ENCODE data around the gene SHISA7. TPM values are rescaled to one million over a fixed set of nuclear protein-coding genes. Genes with fewer than 3 reads are reported as not detected.

The SHISA7 gene
- total RNA-seq, 2 experiments from 2014 or later, result not detected

DNA sequence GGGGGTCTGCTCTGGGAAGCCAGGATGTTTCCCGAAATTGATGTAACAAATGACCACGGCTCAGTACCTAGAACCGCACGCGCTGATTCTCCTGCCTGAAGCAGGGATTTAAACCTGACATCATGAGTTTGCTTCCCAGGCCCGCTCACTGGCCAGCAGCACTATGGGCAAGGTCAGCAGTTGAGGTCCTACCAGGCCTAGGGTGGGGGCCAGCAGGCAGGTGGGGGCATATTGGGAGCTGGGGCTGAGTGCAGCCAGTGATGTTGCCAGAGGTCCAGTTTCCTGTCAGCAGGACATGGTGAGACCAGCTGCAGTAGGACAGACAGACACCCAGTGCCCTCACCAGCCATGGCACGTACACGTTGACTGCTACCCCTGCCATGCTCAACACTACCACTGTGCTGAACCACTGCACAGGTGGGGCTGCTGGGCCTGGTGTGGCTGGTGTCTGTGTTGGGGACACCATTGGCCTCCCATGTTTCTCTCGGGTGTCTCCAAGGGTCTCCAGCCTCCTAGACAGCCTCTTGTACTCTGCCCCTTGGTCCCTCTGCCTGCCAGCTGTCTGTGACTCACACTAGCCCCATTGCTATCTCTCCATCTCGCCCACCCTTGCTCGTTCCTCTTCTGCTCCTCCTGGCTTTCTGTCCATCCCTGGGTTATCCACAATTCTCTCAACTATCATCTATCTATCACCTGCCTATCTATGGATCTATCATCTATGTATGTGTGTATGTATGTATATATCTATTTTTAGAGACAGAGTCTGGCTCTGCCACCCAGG lies 22.6 kb upstream of the SHISA7 start:
- no peak for DNase-seq (ENCODE audit: low spot score)

DNA sequence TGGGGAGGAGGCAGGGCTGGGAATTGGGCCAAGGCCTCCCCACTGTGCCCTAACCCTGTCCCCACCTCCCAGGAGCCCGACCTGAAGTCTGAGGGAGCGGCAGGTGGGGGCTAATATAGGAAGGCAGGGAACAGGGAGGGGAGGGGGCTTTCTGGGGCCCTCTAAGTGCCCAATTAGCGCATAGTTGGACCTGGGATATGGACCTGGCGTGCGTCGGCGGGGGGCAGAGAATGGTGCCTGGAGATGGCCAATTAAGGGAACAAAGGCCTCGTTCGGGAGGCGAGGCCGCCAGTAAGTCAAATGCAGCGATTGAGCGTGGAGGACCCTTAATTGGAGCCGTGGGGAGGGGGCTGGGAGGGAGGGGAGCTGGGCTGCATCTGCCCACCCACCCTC lies 21.6 kb upstream of the SHISA7 start, which contains the start of gene C19orf85:
C19orf85 (minus strand) TSS at position 90 of the 393 bp plus-strand sequence. CDS start 197 bp downstream, outside the sequence.
- H3K9me2 ChIP-seq (ENCODE audit: insufficient read depth, low read length), result no peaks in the 10 kb centered on the region
- ChIA-PET POLR2A (no interaction called here), CTCF (ENCODE audit: unreplicated experiment) (no interaction called here)
- H3K4me3 ChIP-seq (ENCODE audit: low read depth, low read length, poor library complexity, severe bottlenecking), result no peak within 1 kb of the TSS
- H3K27ac ChIP-seq (ENCODE audit: low read depth, low read length, poor library complexity, severe bottlenecking), result no peak within 1 kb of the TSS
- H2AFZ ChIP-seq (ENCODE audit: low read length), result no peak within 1 kb of the TSS
- no peak within 1 kb of the TSS for H3K4me2 ChIP-seq (ENCODE audit: low read length)
- no TSS peak for BruUV-seq (replicated peaks)
- DNase-seq (ENCODE audit: low spot score), result no peak
- H3K36me3 ChIP-seq (ENCODE audit: insufficient read depth, low read length), result no peaks in the 10 kb centered on the region
- TF ChIP-seq CTCF (conservative IDR thresholded peaks at IDR 0.05; ENCODE audit: low read length) (no peak), EZH2phosphoT487 (IDR thresholded peaks at IDR 0.05; ENCODE audit: borderline replicate concordance, low read depth, low read length) (no peak)
- peaks cover 8% of the 10 kb centered on the region; the same call in 1 of the 2 replicates for H3K79me2 ChIP-seq (ENCODE audit: insufficient read depth, low read depth, low read length)
- intact Hi-C loops (cut with micrococcal nuclease; ENCODE audit: unreplicated experiment), result no loop called here
- H3K9me3 ChIP-seq (ENCODE audit: low read length), result no peaks in the 10 kb centered on the region
- H4K20me1 ChIP-seq (ENCODE audit: insufficient read depth, low read length), result no peaks in the 10 kb centered on the region
- H3K4me1 ChIP-seq (ENCODE audit: insufficient read depth, low read length, poor library complexity, severe bottlenecking), result peaks cover 19% of the 10 kb centered on the region

More for the DNA sequence above, 22.6 kb upstream of the SHISA7 start:
- peaks cover 2% of the 10 kb centered on the region; the same call in 1 of the 2 replicates for H3K79me2 ChIP-seq (ENCODE audit: insufficient read depth, low read depth, low read length)
- H2AFZ ChIP-seq (ENCODE audit: low read length), result no peak overlapping the region
- BruUV-seq (replicated peaks), result no TSS peak
- TF ChIP-seq CTCF (conservative IDR thresholded peaks at IDR 0.05; ENCODE audit: low read length), result no peak
- TF ChIP-seq EZH2phosphoT487 (IDR thresholded peaks at IDR 0.05; ENCODE audit: borderline replicate concordance, low read depth, low read length), result no peak
- H3K4me2 ChIP-seq (ENCODE audit: low read length), result no peak overlapping the region
- no peak overlapping the region for H3K4me3 ChIP-seq (ENCODE audit: low read depth, low read length, poor library complexity, severe bottlenecking)
- no peaks in the 10 kb centered on the region for H3K9me3 ChIP-seq (ENCODE audit: low read length)
- H4K20me1 ChIP-seq (ENCODE audit: insufficient read depth, low read length), result no peaks in the 10 kb centered on the region
- intact Hi-C loops (cut with micrococcal nuclease; ENCODE audit: unreplicated experiment), result no loop called here
- ChIA-PET POLR2A (interaction anchor here (0.6 kb wide), 1 partner anchor 57 kb away, joined by 4 read pairs; no protein-coding TSS in a partner anchor), CTCF (ENCODE audit: unreplicated experiment) (no interaction called here)
- H3K27ac ChIP-seq (ENCODE audit: low read depth, low read length, poor library complexity, severe bottlenecking), result no peak overlapping the region
- no peaks in the 10 kb centered on the region for H3K36me3 ChIP-seq (ENCODE audit: insufficient read depth, low read length)
- no peaks in the 10 kb centered on the region for H3K9me2 ChIP-seq (ENCODE audit: insufficient read depth, low read length)
- peaks cover 13% of the 10 kb centered on the region for H3K4me1 ChIP-seq (ENCODE audit: insufficient read depth, low read length, poor library complexity, severe bottlenecking)

DNA sequence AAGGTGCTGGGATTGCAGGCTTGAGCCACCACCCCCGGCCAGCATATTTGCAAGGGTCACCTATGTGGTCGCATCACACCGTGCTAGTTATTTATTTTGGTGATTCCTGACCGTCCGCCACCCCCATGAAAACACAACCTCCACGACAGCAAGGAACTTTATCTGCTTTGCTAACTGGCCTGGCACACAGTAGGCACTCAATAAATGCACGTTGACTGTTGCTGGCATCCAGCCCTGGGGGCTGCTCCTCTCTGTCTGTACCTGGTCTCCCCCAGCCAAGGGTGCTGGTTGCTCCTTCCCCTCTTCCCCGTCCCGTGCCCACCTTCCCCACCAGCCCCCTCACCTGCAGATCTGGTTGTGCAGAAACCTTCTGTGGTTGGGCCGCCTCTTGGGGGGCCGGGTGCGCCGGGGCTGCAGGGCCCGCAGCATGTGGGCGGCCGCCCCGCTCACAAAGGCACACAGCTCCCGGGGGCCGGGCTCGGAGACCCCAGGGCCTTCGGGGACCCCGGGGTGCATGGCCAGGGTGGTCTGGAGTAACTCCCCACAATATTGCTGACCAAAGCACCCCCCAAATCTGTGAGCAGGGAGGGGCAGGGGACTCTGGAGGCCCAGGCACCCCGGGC lies 21.1 kb upstream of the SHISA7 start:
- intact Hi-C loops (cut with micrococcal nuclease; ENCODE audit: unreplicated experiment), result no loop called here
- ChIA-PET CTCF (ENCODE audit: unreplicated experiment) (no interaction called here), POLR2A (no interaction called here)
- no peaks in the 10 kb centered on the region for H4K20me1 ChIP-seq (ENCODE audit: insufficient read depth, low read length)
- TF ChIP-seq CTCF (conservative IDR thresholded peaks at IDR 0.05; ENCODE audit: low read length) (no peak), EZH2phosphoT487 (IDR thresholded peaks at IDR 0.05; ENCODE audit: borderline replicate concordance, low read depth, low read length) (no peak)
- H3K79me2 ChIP-seq (ENCODE audit: insufficient read depth, low read depth, low read length), result peaks cover 8% of the 10 kb centered on the region; the same call in 1 of the 2 replicates
- H3K9me2 ChIP-seq (ENCODE audit: insufficient read depth, low read length), result no peaks in the 10 kb centered on the region
- no peak for DNase-seq (ENCODE audit: low spot score)
- H3K36me3 ChIP-seq (ENCODE audit: insufficient read depth, low read length), result no peaks in the 10 kb centered on the region
- H3K9me3 ChIP-seq (ENCODE audit: low read length), result no peaks in the 10 kb centered on the region
- H3K4me2 ChIP-seq (ENCODE audit: low read length), result no peak overlapping the region
- BruUV-seq (replicated peaks), result no TSS peak
- no peak overlapping the region for H3K27ac ChIP-seq (ENCODE audit: low read depth, low read length, poor library complexity, severe bottlenecking)
- no peak overlapping the region for H3K4me3 ChIP-seq (ENCODE audit: low read depth, low read length, poor library complexity, severe bottlenecking)
- no peak overlapping the region for H2AFZ ChIP-seq (ENCODE audit: low read length)
- peaks cover 19% of the 10 kb centered on the region for H3K4me1 ChIP-seq (ENCODE audit: insufficient read depth, low read length, poor library complexity, severe bottlenecking)
